Activated T-helper 1 cell treated with anti-CD3 and anti-CD28 coated beads, Interleukin-12 subunit alpha, Interleukin-12 subunit beta, Interleukin-2, Interleukin-4 antibody, amounts not matched to agents 30 ng/mL and 10 ng/mL and 1 ng/mL, durations not matched to agents 14 hours and 24 hours and 36 hours (primary cell): ENCODE measurements around the gene SMIM35. TPM values are rescaled to one million over a fixed set of nuclear protein-coding genes. Genes with fewer than 3 reads are reported as not detected.
"Not testable (repeated sequence)": the region's sequence is repeated elsewhere in the genome, so short reads cannot be mapped to it uniquely, and the experiment has no call there.

Source experiments
- DNase-seq: peaks from one replicate; pipeline ENCODE4 v3.0.0; 2021; ENCODE audit warnings: low spot score
- H3K27ac Mint-ChIP-seq: one replicate; pipeline ENCODE4 v1.8.0; 2021; ENCODE audit warnings: mild to moderate bottlenecking, mixed read lengths
- H3K27me3 Mint-ChIP-seq: one replicate; pipeline ENCODE4 v1.8.0; 2022; ENCODE audit warnings: mild to moderate bottlenecking, moderate library complexity, mixed read lengths; ENCODE audit not compliant: insufficient read depth
- H3K36me3 Mint-ChIP-seq: one replicate; pipeline ENCODE4 v1.8.0; 2021; ENCODE audit warnings: low read depth, mixed read lengths
- H3K4me1 Mint-ChIP-seq: one replicate; pipeline ENCODE4 v1.8.0; 2021; ENCODE audit warnings: low read depth, mixed read lengths
- H3K4me3 Mint-ChIP-seq: one replicate; pipeline ENCODE4 v1.8.0; 2021; ENCODE audit warnings: mild to moderate bottlenecking, moderate library complexity, mixed read lengths
- H3K9me3 Mint-ChIP-seq: one replicate; pipeline ENCODE4 v1.8.0; 2021; ENCODE audit warnings: mixed read lengths
- intact Hi-C: fragments of 100-400 bp; cut with micrococcal nuclease; formaldehyde crosslinking; loops from one replicate; pipeline ENCODE4 v1.15.1; 2024
- total RNA-seq: library from RNA; stranded (reverse); gene quantifications from 2 replicates; pipeline ENCODE4 v1.2.3, GENCODE V29; 2022

SMIM35 gene
- total RNA-seq, 1 donor from 2014 or later, result 0.16 TPM

DNA sequence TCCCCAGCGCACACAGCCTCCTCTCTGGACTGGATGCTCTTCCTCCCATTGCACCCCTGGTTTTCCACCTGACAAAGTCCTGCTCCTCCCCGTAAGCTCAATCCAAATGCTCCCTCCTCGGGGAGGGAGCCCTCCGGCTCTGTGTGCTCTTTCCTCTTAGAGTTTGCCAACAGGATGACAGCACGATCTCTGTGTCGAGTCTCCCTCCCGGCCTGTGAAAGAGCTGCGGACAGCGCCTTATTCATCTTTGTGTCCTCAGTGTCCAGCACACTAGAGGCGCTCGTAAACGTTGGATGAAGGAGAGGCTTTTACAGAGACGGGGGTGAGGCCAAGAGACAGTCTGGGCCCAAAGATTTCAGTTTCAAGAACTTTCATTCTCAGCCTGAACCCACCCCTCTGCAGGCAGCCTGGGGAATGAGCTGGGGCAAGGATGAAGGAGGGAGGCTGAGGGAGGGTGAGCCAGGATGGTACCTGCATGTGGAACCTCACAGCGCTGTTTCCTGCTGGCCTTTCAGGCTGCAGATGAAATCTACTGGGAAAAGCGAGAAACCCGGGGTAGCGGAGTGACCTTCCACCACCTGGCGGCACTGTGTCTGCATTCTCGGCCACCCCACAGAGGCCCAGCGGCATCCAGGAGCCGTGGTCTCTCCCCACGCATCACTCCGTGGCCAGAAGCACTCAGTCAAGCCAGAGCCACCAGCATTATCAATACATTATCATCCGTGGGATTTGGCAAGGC, 18.4 kb downstream of the SMIM35 start:
- intact Hi-C loops, result no loop called here
- Mint-ChIP-seq H3K36me3 (no peaks in the 10 kb centered on the region), H3K4me1 (peaks cover 15% of the 10 kb centered on the region), H3K27me3 (peaks cover 12% of the 10 kb centered on the region), H3K4me3 (no peak overlapping the region), H3K9me3 (no peaks in the 10 kb centered on the region), H3K27ac (no peak overlapping the region)
- no peak for DNase-seq

GRCh38 chr11:118067006-118067405, 19.8 kb downstream of the SMIM35 start:
- no peak overlapping the region for H3K27ac Mint-ChIP-seq
- intact Hi-C loops, result no loop called here
- H3K4me1 Mint-ChIP-seq, result peaks cover 15% of the 10 kb centered on the region
- DNase-seq, result no peak
- H3K4me3 Mint-ChIP-seq, result no peak overlapping the region
- no peaks in the 10 kb centered on the region for H3K36me3 Mint-ChIP-seq
- H3K27me3 Mint-ChIP-seq, result peaks cover 8% of the 10 kb centered on the region
- no peaks in the 10 kb centered on the region for H3K9me3 Mint-ChIP-seq

- Mint-ChIP-seq H3K9me3 (no peaks in the 10 kb centered on the region), H3K4me3 (no peak overlapping the region), H3K27ac (no peak overlapping the region), H3K27me3 (peaks cover 4% of the 10 kb centered on the region), H3K4me1 (peaks cover 15% of the 10 kb centered on the region), H3K36me3 (no peaks in the 10 kb centered on the region)
- intact Hi-C loops, result no loop called here
- DNase-seq, result no peak
Measured at GRCh38 chr11:118065384-118065783, 21.4 kb downstream of the SMIM35 start.

DNA sequence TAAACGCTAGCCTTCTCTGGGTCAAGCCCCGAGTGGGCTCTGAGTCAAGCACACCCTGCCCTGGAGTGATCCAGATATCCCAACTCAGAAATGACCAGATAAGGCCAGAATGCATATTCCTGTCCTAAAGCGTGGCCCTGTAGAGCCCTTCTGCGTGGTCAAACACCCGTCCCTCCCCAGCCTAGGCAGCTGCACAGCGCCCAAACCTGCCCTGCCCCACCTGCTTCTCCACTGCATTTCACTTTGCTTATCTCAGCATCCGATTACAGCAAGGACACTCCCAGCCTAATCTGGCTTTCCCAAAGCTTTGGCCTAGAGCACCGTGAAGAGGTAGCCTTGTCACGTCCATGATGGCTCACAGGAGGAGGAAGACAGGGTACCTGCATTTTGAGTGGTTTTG, 21.8 kb downstream of the SMIM35 start:
- Mint-ChIP-seq H3K4me1 (peaks cover 15% of the 10 kb centered on the region), H3K4me3 (no peak overlapping the region), H3K9me3 (no peaks in the 10 kb centered on the region), H3K36me3 (no peaks in the 10 kb centered on the region), H3K27ac (no peak overlapping the region), H3K27me3 (peaks cover 6% of the 10 kb centered on the region)
- DNase-seq, result no peak
- intact Hi-C loops, result no loop called here

GRCh38 chr11:118062631-118063030, 24.1 kb downstream of the SMIM35 start:
- H3K36me3 Mint-ChIP-seq, intact Hi-C loops, DNase-seq, H3K9me3 Mint-ChIP-seq, H3K27me3 Mint-ChIP-seq, H3K27ac Mint-ChIP-seq, H3K4me3 Mint-ChIP-seq: not testable (repeated sequence)
- peaks cover 15% of the 10 kb centered on the region for H3K4me1 Mint-ChIP-seq

- DNase-seq, H3K36me3 Mint-ChIP-seq, H3K9me3 Mint-ChIP-seq, H3K27ac Mint-ChIP-seq, H3K4me3 Mint-ChIP-seq, H3K27me3 Mint-ChIP-seq, intact Hi-C loops: not testable (repeated sequence)
- H3K4me1 Mint-ChIP-seq, result peaks cover 15% of the 10 kb centered on the region
Measured at GRCh38 chr11:118062181-118062580, 24.6 kb downstream of the SMIM35 start.

DNA sequence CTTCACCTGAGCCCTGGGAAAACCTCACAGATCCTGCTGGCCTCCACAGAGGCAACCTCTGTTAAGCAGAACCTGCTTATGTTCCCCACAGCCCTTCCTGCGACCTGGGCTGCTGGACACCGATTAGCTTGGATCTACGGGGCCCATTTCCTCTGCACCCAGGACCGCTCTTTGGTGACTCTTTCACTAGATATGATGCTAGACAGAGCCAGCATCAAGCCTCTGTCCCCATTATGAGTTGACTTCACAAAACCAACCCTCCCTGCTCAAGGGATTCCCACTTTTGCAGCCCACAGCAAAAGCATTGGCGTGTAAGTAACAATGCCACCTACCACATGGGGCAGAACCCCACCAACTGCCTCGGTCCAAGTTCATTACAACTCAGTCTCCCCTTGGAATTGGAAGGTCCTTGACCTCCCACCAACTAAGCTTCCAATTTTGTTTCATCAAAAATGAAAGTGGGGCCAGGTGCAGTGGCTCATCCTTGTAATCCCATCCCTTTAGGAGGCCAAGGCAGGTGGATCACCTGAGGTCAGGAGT, 25.1 kb downstream of the SMIM35 start:
- no peak overlapping the region for H3K27ac Mint-ChIP-seq
- intact Hi-C loops, result no loop called here
- peaks cover 9% of the 10 kb centered on the region for H3K27me3 Mint-ChIP-seq
- no peak overlapping the region for H3K4me3 Mint-ChIP-seq
- H3K4me1 Mint-ChIP-seq, result peaks cover 15% of the 10 kb centered on the region
- no peaks in the 10 kb centered on the region for H3K36me3 Mint-ChIP-seq
- DNase-seq, result no peak
- H3K9me3 Mint-ChIP-seq, result no peaks in the 10 kb centered on the region

GRCh38 chr11:118060869-118061268, 25.9 kb downstream of the SMIM35 start:
- Mint-ChIP-seq H3K27me3 (peaks cover 9% of the 10 kb centered on the region), H3K36me3 (no peaks in the 10 kb centered on the region), H3K4me3 (no peak overlapping the region), H3K4me1 (peaks cover 9% of the 10 kb centered on the region), H3K9me3 (no peaks in the 10 kb centered on the region), H3K27ac (no peak overlapping the region)
- intact Hi-C loops, result no loop called here
- no peak for DNase-seq

GRCh38 chr11:118060081-118060661, 26.6 kb downstream of the SMIM35 start:
- Mint-ChIP-seq H3K36me3 (no peaks in the 10 kb centered on the region), H3K4me3 (no peak overlapping the region), H3K9me3 (no peaks in the 10 kb centered on the region), H3K4me1 (peaks cover 3% of the 10 kb centered on the region), H3K27me3 (peaks cover 12% of the 10 kb centered on the region), H3K27ac (no peak overlapping the region)
- intact Hi-C loops, result no loop called here
- no peak for DNase-seq

GRCh38 chr11:118059246-118059940, 27.4 kb downstream of the SMIM35 start:
- Mint-ChIP-seq H3K9me3 (no peaks in the 10 kb centered on the region), H3K27me3 (peaks cover 12% of the 10 kb centered on the region), H3K4me1 (no peaks in the 10 kb centered on the region), H3K4me3 (no peak overlapping the region), H3K27ac (no peak overlapping the region), H3K36me3 (no peaks in the 10 kb centered on the region)
- intact Hi-C loops, result loop anchor here (10.0 kb wide), 1 partner anchor 635 kb away; no protein-coding TSS in a partner anchor
- DNase-seq, result no peak

GRCh38 chr11:118058311-118059245, 28.2 kb downstream of the SMIM35 start:
- Mint-ChIP-seq H3K4me1 (peaks cover under 1% of the 10 kb centered on the region), H3K9me3 (no peaks in the 10 kb centered on the region), H3K36me3 (no peaks in the 10 kb centered on the region), H3K4me3 (no peak overlapping the region), H3K27ac (no peak overlapping the region), H3K27me3 (peaks cover 12% of the 10 kb centered on the region)
- no peak for DNase-seq
- intact Hi-C loops, result loop anchor here (10.0 kb wide), 1 partner anchor 634 kb away; no protein-coding TSS in a partner anchor
